Measurements from ENCODE around the gene SLC39A11.

GRCh38 chr17:72624652-72625051 is 467.8 kb downstream of the SLC39A11 start:
- TF ChIP-seq NFATC4 (CRISPR knock-in tag; IDR thresholded peaks at IDR 0.05) (no peak), PRRX2 (CRISPR knock-in tag; IDR thresholded peaks at IDR 0.05) (no peak), CTCF (IDR thresholded peaks at IDR 0.05) (no peak)
